Fibroblast of lung (primary cell): ENCODE measurements around the gene SERGEF.

Source experiments
- EZH2 ChIP-seq: IDR thresholded peaks from 2 replicates; pipeline ENCODE4 v1.5.1; 2012; ENCODE audit warnings: low read length, control low read depth, mild to moderate bottlenecking; ENCODE audit errors: missing control alignments
- TF ChIP-seq, protein P1 (sequence below), 2 donors: IDR thresholded peaks in 1 of 2; conservative IDR thresholded peaks in 1 of 2; 1 replicate in 1 of 2; 2 replicates in 1 of 2; pipeline ENCODE4 v1.5.1; 2011 to 2012; ENCODE audit warnings: low read length in 2 of 2, control low read depth in 1 of 2, inconsistent platforms in 1 of 2, low read depth in 1 of 2, mild to moderate bottlenecking in 1 of 2

DNA sequence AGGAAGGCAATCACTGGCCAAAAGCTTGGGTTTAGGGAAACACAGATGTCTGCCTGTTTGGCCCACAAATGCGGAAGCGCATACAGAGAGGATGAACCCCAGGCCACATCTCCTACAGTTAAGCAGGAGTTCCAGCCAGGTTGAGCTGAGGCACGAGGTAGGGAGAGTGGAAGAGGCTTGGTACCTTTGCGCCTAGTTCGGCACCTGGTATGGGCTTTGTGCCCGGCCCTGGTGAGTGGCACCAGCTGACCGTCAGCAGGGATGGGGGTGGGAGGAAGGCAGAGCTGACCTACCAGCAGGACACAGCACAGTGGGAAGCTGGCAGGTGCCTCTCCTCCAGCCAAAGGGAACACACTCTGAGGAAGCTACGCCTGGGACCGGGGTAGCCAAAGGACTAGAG is 220.7 kb downstream of the SERGEF start:
- TF ChIP-seq, protein P1, sequence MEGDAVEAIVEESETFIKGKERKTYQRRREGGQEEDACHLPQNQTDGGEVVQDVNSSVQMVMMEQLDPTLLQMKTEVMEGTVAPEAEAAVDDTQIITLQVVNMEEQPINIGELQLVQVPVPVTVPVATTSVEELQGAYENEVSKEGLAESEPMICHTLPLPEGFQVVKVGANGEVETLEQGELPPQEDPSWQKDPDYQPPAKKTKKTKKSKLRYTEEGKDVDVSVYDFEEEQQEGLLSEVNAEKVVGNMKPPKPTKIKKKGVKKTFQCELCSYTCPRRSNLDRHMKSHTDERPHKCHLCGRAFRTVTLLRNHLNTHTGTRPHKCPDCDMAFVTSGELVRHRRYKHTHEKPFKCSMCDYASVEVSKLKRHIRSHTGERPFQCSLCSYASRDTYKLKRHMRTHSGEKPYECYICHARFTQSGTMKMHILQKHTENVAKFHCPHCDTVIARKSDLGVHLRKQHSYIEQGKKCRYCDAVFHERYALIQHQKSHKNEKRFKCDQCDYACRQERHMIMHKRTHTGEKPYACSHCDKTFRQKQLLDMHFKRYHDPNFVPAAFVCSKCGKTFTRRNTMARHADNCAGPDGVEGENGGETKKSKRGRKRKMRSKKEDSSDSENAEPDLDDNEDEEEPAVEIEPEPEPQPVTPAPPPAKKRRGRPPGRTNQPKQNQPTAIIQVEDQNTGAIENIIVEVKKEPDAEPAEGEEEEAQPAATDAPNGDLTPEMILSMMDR (conservative IDR thresholded peaks at IDR 0.05 in 1 of 2, IDR thresholded peaks at IDR 0.05 in 1 of 2; ENCODE audit: low read depth in 1 of 2, low read length in 2 of 2) = no peak
- no peak for TF ChIP-seq EZH2
